Measurements from ENCODE around the gene GYPA.
"Not testable (repeated sequence)": the region's sequence is repeated elsewhere in the genome, so short reads cannot be mapped to it uniquely, and the experiment has no call there.

Gene GYPA

GRCh38 chr4:144061556-144061955 lies 79.0 kb downstream of the GYPA start:
- not testable (repeated sequence) for H3K27me3 ChIP-seq (ENCODE audit: control insufficient read depth, insufficient read depth, low read length); H3K36me3 ChIP-seq (ENCODE audit: control insufficient read depth, insufficient read depth, low read length); H3K9me3 ChIP-seq (ENCODE audit: control insufficient read depth, low read length); H3K9ac ChIP-seq (ENCODE audit: low read length); H3K4me3 ChIP-seq (ENCODE audit: low read length); H3K4me1 ChIP-seq (ENCODE audit: control insufficient read depth, insufficient read depth, low read length)

GRCh38 chr4:144060234-144060859 lies 80.2 kb downstream of the GYPA start:
- not testable (repeated sequence) for H3K27me3 ChIP-seq (ENCODE audit: control insufficient read depth, insufficient read depth, low read length); H3K9ac ChIP-seq (ENCODE audit: low read length); H3K9me3 ChIP-seq (ENCODE audit: control insufficient read depth, low read length); H3K4me1 ChIP-seq (ENCODE audit: control insufficient read depth, insufficient read depth, low read length); H3K36me3 ChIP-seq (ENCODE audit: control insufficient read depth, insufficient read depth, low read length); H3K4me3 ChIP-seq (ENCODE audit: low read length)

All from mucosa of stomach (tissue), 1 donor.